ENCODE measurements around the gene TNNI3K.

Gene TNNI3K

GRCh38 chr1:74205266-74205665, 29.9 kb upstream of the TNNI3K start:
- ChIA-PET CTCF (interaction anchor here (1.0 to 1.6 kb wide), 2 partner anchors 11 to 484 kb away, joined by 3 read pairs; no protein-coding TSS in a partner anchor), POLR2A (interaction anchor here (0.6 kb wide), 1 partner anchor 10 kb away, joined by 4 read pairs; no protein-coding TSS in a partner anchor)
- peak; percentile 47 for DNase-seq (ENCODE audit: low read depth, low spot score)
- no peak for TF ChIP-seq CTCF (IDR thresholded peaks at IDR 0.05; ENCODE audit: insufficient read depth, low read length, missing control alignments)
- no peak overlapping the region for H3K4me3 ChIP-seq (ENCODE audit: low read depth, low read length)

GRCh38 chr1:74215229-74215628, 20.0 kb upstream of the TNNI3K start:
- ChIA-PET POLR2A (interaction anchor here (0.6 kb wide), 2 partner anchors 10 to 90 kb away, joined by 3 to 4 read pairs; no protein-coding TSS in a partner anchor), CTCF (no interaction called here)
- no peak overlapping the region for H3K4me3 ChIP-seq (ENCODE audit: low read depth, low read length)
- no peak for TF ChIP-seq CTCF (IDR thresholded peaks at IDR 0.05; ENCODE audit: insufficient read depth, low read length, missing control alignments)
- DNase-seq (ENCODE audit: low read depth, low spot score): no peak

- no peak for DNase-seq (ENCODE audit: low read depth, low spot score)
- ChIA-PET CTCF (no interaction called here), POLR2A (no interaction called here)
- H3K4me3 ChIP-seq (ENCODE audit: low read depth, low read length): no peak overlapping the region
- no peak for TF ChIP-seq CTCF (IDR thresholded peaks at IDR 0.05; ENCODE audit: insufficient read depth, low read length, missing control alignments)
Measured at GRCh38 chr1:74222701-74223100, 12.5 kb upstream of the TNNI3K start.

GRCh38 chr1:74223453-74223852, 11.7 kb upstream of the TNNI3K start:
- CTCF ChIA-PET: no interaction called here
- TF ChIP-seq CTCF (IDR thresholded peaks at IDR 0.05; ENCODE audit: insufficient read depth, low read length, missing control alignments): no peak
- POLR2A ChIA-PET: no interaction called here

DNA sequence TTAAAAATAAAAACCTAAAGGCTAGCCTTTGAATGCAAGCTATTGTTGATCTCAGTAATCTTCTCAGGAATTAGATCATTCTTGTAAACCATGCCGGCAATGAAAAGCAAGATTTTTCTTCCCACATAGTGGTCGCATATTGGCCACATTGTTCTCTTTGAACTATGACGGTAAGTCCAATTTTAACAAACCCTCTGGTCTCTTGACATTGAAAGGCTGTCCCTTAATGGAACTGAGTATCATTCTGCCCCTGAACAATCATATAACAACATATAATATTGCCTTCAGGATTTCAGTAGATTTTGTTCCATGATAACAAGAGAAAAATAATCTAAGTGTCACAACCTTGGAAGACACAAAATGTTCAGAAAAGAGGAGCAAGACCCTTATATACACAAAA, 1.3 kb downstream of the TNNI3K start:
- H3K4me3 ChIP-seq (ENCODE audit: low read depth, low read length): no peak overlapping the region
- DNase-seq (ENCODE audit: low read depth, low spot score): no peak
- POLR2A ChIA-PET: no interaction called here
- CTCF ChIA-PET: no interaction called here
- TF ChIP-seq CTCF (IDR thresholded peaks at IDR 0.05; ENCODE audit: insufficient read depth, low read length, missing control alignments): no peak

More at GRCh38 chr1:74223453-74223852, 11.7 kb upstream of the TNNI3K start:
- H3K4me3 ChIP-seq (ENCODE audit: low read depth, low read length): no peak overlapping the region
- DNase-seq (ENCODE audit: low read depth, low spot score): no peak

DNA sequence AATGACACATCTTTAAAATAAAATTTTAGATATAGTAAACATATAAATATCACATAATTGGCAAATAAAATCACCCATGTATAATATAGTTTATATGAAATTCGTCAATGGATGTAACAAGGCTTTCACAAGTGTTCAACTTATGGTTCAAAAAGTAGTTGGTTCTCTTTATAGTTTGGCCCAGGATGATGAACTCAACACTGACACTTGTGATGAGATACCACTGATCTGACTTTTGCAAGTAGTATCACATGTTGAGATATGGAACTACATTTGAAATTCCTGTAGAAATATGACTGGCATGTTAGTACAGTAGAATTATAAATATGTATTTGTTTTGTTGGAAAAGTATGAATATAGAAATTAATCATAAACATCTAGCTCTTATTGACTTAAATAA, 1.8 kb downstream of the TNNI3K start:
- POLR2A ChIA-PET: no interaction called here
- no peak overlapping the region for H3K4me3 ChIP-seq (ENCODE audit: low read depth, low read length)
- CTCF ChIA-PET: no interaction called here
- no peak for DNase-seq (ENCODE audit: low read depth, low spot score)
- TF ChIP-seq CTCF (IDR thresholded peaks at IDR 0.05; ENCODE audit: insufficient read depth, low read length, missing control alignments): no peak

Data from AG04449 (cell line).